ENCODE data around the gene CD200. TPM values are rescaled to one million over a fixed set of nuclear protein-coding genes. Genes with fewer than 3 reads are reported as not detected.

Gene CD200
- total RNA-seq, 2 donors from 2014 or later: 34.5 to 63.3 TPM

DNA sequence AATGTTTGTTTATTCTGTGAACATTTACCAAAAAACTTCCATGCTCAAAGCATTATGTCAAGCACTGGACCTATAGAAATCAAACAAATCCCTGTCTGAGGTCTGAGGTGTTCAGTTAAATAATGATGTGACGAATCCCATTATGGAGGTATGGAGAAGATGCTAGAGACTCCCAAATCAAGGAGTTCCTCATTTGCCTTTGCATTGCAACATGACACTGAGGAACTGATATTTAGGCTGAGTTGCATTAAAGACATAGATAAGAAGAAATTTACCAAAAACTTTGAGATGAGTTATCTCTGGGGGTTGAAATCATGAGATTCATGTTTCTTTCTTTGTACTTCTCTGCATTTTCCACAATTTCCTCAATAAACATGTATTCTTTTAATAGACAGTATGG lies 16.0 kb downstream of the CD200 start:
- DNase-seq (ENCODE audit: low spot score in 2 of 2): no peak
- peaks cover 62 to 97% of the 10 kb centered on the region in 2 donors for H3K36me3 Mint-ChIP-seq

DNA sequence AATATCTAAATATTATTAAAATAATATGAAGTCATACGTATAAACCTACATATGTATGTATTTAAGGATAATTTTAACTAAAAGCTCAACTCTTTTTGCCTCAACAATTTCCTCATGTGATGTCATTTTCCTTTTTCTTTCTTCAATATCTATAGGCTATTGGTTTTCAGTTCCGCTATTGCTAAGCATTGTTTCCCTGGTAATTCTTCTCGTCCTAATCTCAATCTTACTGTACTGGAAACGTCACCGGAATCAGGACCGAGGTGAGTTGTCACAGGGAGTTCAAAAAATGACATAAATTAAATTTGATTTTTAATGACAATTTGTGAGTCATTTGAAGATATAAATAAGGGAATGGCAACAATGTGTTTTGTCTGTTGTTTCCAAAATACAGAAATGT lies 16.6 kb downstream of the CD200 start:
- no peak for ATAC-seq
- no peak overlapping the region for H3K27ac Mint-ChIP-seq
- H3K36me3 Mint-ChIP-seq: peaks cover 62 to 97% of the 10 kb centered on the region in 2 donors
- H3K9me3 Mint-ChIP-seq: no peaks in the 10 kb centered on the region
- DNase-seq (ENCODE audit: low spot score in 2 of 2): no peak

More for the DNA sequence above, 16.0 kb downstream of the CD200 start:
- H3K27ac Mint-ChIP-seq: no peak overlapping the region
- ATAC-seq: no peak
- no peaks in the 10 kb centered on the region for H3K9me3 Mint-ChIP-seq

DNA sequence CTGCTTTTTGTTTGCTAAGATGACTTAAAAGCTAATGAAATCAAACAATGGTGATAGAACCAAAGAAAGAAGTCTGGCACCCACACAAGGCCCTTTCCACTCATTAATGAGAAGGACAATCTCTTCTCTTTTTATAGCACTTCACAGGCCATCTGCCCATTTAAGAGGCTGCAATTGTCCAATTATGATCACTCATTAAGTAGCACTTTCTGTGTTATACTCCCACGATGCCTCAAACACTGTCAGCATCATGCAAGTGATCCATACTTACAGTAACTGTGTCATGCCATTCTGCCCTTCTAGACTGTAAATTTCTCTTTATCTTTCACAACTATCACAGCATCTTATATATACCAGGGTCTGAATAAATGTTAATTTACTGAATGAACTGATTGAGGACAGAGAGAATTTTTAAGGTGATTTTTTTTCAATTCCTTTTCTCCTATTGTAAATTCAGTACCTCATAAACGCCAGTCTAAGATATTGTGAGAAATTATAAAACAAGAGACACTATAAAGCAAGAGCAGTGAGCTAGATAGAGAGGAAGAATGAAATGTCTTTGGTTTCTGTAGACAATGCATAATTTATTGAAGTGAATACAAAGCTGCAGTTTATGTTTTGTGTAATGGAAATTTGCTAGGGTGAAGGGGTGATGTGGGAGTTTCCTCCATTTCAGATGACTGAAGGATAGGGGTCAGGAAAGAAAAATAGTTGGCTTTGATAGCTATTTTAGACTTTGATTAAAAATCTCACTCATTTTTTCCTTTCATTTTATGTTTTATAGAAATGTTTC lies 17.3 kb downstream of the CD200 start:
- H3K27ac Mint-ChIP-seq: peak overlapping the region in 1 of 2 donors; percentile 28
- DNase-seq (ENCODE audit: low spot score in 2 of 2): no peak
- H3K9me3 Mint-ChIP-seq: no peaks in the 10 kb centered on the region
- peaks cover 58 to 95% of the 10 kb centered on the region in 2 donors for H3K36me3 Mint-ChIP-seq
- ATAC-seq: no peak

DNA sequence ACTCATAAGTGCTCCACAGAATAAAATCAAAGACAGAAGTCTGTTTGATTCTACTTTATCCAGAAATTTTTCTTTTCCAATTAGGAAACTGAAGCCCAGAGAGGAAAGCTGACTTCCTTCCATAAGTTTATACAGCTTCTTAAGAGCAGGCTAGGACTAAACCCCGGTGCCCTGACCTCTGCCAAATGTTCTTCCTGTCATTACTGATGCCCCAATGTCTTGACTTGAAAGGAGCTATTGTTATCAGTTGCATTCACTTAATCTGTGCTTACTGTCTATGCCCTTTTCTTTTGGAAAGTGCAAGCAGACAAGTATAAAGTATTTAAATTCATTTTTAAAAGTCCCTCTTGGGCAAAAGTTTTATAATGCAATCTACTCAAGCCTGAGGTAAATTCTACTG lies 18.1 kb downstream of the CD200 start:
- no peaks in the 10 kb centered on the region for H3K9me3 Mint-ChIP-seq
- H3K27ac Mint-ChIP-seq: peak overlapping the region in 1 of 2 donors; percentile 28
- H3K36me3 Mint-ChIP-seq: peaks cover 50 to 92% of the 10 kb centered on the region in 2 donors
- no peak for ATAC-seq
- no peak for DNase-seq (ENCODE audit: low spot score in 2 of 2)

DNA sequence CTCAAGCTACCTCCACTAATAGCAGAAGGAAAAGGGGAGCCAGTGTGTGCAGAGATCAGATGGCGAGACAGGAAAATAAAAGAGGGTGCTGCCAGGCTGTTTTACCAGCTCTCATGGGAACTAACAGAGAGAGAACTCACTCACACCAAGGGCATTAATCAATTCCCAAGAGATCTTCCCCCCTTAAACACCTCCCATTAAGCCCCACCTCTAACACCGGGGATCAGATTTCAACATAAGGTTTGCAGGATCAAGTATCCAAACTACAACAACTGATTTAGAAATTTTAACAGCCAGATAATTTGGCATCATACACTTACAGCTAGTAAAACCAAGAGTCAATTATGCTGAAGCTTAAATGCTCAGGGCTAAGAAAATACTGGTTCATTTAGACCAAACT lies 18.9 kb downstream of the CD200 start:
- H3K27ac Mint-ChIP-seq: peak overlapping the region; percentile 68 to 88
- DNase-seq (ENCODE audit: low spot score in 2 of 2) (no peak), ATAC-seq (no peak)
- H3K36me3 Mint-ChIP-seq: peaks cover 42 to 84% of the 10 kb centered on the region in 2 donors
- H3K9me3 Mint-ChIP-seq: no peaks in the 10 kb centered on the region

DNA sequence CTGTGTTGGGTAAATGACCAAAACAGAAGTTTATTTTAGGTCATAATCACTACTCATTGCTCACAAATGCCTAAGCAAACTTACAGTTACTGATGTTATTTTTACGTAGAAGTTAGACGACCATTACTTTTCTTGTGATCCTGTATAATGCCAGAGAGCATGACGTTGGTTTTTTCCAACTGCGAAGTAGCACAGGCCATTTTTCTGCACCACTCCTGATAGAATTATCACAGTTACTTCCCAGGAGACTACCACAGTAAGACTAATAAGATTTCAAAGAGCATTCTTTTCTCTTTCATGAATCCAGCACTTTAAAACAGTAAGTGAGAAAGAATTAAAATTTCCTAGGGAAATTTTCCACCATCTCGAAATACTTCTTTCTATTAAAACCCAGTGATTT lies 19.8 kb downstream of the CD200 start:
- no peak overlapping the region for H3K27ac Mint-ChIP-seq
- DNase-seq (ENCODE audit: low spot score in 2 of 2) (no peak), ATAC-seq (no peak)
- no peaks in the 10 kb centered on the region for H3K9me3 Mint-ChIP-seq
- H3K36me3 Mint-ChIP-seq: peaks cover 33 to 75% of the 10 kb centered on the region in 2 donors

DNA sequence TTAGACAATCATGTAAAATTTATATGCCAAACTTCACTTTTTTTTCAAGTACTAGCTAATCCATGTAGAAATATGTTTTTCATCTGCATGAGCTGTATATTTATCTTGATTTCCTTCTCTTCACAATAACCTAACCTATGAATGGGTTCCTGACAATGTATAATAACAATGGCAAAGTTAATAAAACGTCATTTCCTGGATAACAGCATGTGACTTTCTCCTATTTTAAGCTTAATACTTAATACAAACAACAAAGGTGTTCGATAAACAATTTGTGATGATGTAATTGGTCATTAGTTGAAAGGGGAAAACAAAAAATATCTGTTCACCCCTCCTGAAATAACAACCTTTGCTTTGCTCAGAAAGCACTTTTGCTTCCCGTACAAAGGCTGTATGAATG lies 20.4 kb downstream of the CD200 start:
- DNase-seq (ENCODE audit: low spot score in 2 of 2): no peak
- H3K36me3 Mint-ChIP-seq: peaks cover 27 to 69% of the 10 kb centered on the region in 2 donors
- no peak for ATAC-seq
- H3K9me3 Mint-ChIP-seq: no peaks in the 10 kb centered on the region
- no peak overlapping the region for H3K27ac Mint-ChIP-seq

DNA sequence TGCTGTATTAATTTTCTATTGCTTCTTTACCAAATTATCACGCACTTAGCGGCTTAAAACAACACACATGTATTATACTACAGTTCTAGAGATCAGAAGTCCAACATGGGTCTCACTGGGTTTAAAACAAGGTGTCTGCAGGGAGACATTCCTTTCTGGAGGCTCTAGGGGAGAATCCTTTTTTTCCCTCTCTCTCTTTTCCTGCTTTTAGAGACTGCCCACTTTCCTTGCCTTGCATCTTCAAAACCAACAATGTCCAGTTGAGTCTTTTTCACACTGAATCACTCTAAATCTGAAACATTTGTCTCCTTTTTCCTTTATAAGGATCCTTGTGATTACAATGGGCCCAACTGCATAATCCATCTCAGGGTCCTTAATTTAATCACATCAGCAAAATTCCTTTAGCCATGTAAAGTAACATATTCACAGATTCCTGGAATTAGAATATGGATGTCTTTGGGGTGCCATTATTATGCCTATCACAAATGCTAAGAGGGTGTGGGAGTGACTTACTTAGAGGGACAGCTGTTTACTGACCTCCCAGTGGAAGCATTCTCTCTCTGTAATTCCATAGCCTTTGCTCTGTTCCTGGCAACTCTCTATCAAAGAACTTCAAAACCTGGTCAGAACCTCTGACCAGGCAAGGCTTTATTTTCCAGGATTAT lies 21.8 kb downstream of the CD200 start:
- H3K36me3 Mint-ChIP-seq: peaks cover 29 to 66% of the 10 kb centered on the region in 2 donors
- ATAC-seq (no peak), DNase-seq (ENCODE audit: low spot score in 2 of 2) (no peak)
- H3K27ac Mint-ChIP-seq: no peak overlapping the region
- no peaks in the 10 kb centered on the region for H3K9me3 Mint-ChIP-seq

DNA sequence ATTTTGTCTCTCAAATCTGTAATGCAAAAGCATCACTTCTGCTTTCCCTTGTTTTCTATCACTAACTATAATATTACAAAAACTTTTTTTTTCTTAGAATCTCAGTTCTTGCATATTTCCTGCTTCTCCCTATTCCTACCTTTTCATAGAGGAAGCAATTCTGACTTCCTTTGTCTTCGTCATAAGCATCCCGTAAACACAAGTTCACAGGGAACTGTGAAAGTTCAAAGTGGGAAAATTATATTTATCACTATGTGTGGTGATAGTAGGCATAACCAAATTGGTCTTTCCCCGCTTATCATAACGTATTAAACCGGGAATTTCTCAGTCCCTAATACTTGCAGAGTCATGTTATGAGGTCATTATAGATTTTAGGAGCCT lies 22.3 kb downstream of the CD200 start:
- Mint-ChIP-seq H3K36me3 (peaks cover 24 to 63% of the 10 kb centered on the region in 2 donors), H3K9me3 (no peaks in the 10 kb centered on the region), H3K27ac (peak overlapping the region in 1 of 2 donors; percentile 24)
- no peak for ATAC-seq
- DNase-seq (ENCODE audit: low spot score in 2 of 2): no peak

DNA sequence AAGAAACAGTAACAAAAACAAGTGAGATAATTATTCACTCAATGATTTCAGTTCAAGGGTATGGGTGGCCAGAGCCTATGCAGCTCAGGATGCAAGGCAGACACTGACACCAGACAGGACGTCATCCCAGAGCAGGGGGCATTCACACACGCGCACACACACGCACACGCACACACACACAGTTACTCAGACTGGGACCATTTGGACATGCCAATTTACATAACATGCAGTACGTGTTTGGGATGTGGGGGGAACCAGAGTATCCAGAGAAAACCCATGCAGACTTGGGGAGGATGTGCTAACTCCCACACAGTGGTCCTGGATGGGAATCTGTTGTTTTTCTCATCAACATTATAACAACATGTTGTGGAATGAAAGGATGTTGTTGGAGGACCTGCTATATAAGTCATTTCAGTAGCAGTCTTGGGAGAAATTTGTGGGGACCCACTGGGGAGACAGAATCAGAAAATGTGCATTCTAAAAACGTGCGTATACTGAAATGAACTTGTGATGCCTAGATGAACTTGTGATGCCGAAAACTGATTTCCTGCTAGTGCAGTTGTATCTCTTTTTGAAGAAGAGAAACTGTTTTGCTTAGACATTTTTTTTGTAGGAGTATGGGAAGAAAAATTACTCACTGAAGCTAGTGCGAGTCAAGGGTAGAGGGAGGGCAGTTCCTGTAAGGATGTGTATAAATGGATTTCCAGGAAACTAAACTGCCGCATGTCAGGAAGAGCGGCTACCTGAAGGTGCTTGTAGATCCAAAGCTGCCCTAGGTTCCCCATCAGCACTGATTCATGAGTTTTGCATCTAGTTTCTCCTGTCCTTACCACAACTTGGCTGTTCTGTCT lies 25.2 kb downstream of the CD200 start:
- Mint-ChIP-seq H3K27ac (peak overlapping the region; percentile 80 to 88), H3K36me3 (peaks cover 18 to 45% of the 10 kb centered on the region in 2 donors)
- peak; percentile 76 to 83 for ATAC-seq

DNA sequence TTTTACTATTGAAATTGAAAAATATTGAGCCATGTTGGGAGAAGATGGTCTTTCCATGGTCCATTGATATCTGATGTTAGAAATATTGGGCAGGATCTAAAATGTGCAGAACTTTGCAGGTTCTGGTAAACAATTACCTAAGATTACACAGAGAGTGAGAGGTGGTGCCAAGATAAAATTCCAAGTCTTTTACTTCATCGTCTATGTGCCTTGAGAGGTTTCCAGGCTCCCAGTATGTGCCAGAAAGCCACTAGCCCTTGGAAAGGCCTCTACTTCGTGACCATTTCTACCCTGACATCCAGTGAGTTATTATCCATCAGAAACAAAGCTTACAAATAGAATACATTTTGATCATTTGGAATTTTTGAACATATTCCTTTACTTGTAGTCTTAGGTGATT lies 27.6 kb downstream of the CD200 start:
- H3K27ac Mint-ChIP-seq: no peak overlapping the region
- DNase-seq (ENCODE audit: low spot score in 2 of 2): no peak
- peaks cover 26 to 33% of the 10 kb centered on the region in 2 donors for H3K36me3 Mint-ChIP-seq
- no peak for ATAC-seq
- H3K9me3 Mint-ChIP-seq: no peaks in the 10 kb centered on the region

More for the DNA sequence above, 25.2 kb downstream of the CD200 start:
- DNase-seq (ENCODE audit: low spot score in 2 of 2): peak in 1 of 2 donors; percentile 34
- H3K9me3 Mint-ChIP-seq: no peaks in the 10 kb centered on the region

DNA sequence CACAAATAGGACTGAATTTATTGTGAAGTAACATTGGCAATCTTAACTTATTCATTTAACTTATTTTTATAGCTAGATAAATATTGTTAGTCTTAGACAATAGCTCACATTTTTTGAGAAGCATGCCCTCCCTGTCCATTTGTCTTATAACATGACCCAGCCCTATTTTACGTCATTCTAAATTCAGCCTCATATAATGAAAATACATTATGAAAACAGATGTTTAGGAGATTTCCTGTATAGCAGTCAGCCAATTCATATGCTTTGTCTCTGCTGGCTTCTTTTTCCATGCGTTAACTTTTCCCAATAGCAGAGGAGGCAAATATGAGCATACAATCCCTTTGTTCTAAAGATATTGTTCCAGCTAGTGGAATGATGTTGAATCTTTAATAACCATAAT lies 29.3 kb downstream of the CD200 start:
- H3K9me3 Mint-ChIP-seq: no peaks in the 10 kb centered on the region
- DNase-seq (ENCODE audit: low spot score in 2 of 2): no peak
- ATAC-seq: no peak
- H3K36me3 Mint-ChIP-seq: peaks cover 34 to 42% of the 10 kb centered on the region in 2 donors
- H3K27ac Mint-ChIP-seq: no peak overlapping the region

DNA sequence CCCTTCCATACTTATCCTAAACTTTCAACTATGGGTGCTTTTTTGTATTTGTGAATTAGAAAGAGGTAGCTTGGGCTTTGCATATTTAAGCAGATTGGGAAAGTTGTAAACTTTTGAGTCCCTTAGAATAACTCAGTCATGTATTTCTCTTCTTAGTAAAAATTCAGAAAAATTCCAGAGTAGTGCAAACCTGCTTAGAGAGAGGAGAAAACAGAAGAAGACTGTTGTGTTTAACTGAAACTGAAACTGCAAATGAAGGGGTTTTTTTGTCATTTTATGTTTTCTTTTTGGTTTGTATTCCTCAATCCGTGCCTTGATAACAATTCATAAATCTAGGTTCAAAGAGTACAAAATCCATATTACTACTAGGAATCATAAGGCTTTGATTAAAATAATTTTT lies 31.3 kb downstream of the CD200 start:
- Mint-ChIP-seq H3K36me3 (peaks cover 30 to 42% of the 10 kb centered on the region in 2 donors), H3K27ac (peak overlapping the region in 1 of 2 donors; percentile 8), H3K9me3 (no peaks in the 10 kb centered on the region)
- DNase-seq (ENCODE audit: low spot score in 2 of 2) (no peak), ATAC-seq (peak; percentile 34)

DNA sequence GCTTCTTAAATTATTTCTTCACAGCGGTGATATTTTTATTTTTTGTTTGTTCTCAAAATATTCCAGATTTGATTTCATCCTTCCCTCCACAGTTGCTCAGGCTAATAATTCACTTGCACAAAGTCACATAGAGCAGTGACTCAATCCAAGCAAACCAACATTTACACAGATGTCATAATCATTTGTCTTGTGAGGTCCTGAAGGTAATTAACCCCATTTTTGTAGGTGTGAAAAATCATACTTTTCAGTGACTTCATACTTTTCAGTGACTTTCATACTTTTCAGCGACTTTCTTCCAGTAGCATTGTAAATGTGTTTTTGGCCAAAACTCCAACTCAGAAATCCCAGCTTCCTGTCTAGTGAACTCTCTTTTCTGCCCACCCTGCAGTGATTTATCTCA lies 32.1 kb downstream of the CD200 start:
- no peak for ATAC-seq
- peak overlapping the region in 1 of 2 donors; percentile 8 for H3K27ac Mint-ChIP-seq
- DNase-seq (ENCODE audit: low spot score in 2 of 2): no peak
- no peaks in the 10 kb centered on the region for H3K9me3 Mint-ChIP-seq
- H3K36me3 Mint-ChIP-seq: peaks cover 30 to 34% of the 10 kb centered on the region in 2 donors

DNA sequence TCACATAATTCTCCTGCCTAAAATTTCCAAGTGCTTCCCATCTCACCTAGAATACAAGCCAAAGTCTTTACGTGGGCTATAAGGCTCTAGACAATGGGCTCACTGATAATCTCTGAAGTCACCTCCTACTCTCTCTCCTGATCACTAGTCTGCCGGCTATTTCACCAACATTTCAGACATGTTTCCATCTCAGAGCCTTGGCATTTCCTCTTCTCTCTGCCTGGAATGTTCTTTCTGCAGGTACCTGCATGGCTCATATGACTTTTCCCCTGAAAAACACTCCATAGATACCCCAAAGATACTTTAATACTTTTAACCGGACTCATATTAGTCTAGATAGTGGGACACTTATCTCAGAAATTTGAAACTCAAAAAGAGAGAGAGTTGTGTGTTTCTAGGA lies 32.7 kb downstream of the CD200 start:
- Mint-ChIP-seq H3K27ac (peak overlapping the region; percentile 8 to 70), H3K36me3 (peaks cover 28 to 34% of the 10 kb centered on the region in 2 donors), H3K9me3 (no peaks in the 10 kb centered on the region)
- no peak for DNase-seq (ENCODE audit: low spot score in 2 of 2)
- ATAC-seq: no peak

DNA sequence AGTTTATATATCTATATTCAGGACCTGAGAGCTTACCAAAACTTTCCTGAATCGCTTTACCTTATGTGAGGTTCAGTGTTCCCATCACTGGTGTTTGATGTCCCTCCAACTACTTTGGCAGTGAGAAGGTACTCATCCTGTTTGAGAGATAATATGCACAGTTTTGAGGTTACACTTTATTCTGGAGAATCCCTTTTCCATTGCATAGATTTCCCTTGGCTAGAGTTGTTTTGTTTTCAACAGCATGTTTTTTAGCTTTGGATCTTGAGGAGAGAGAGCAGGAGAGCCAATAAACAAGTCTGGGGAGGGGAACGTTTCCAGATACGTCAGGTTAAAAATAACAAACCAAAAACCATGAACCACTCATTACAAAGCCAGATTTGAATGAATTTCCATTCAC lies 33.6 kb downstream of the CD200 start:
- no peak overlapping the region for H3K27ac Mint-ChIP-seq
- ATAC-seq (peak in 1 of 2 donors; percentile 48), DNase-seq (ENCODE audit: low spot score in 2 of 2) (no peak)
- H3K9me3 Mint-ChIP-seq: no peaks in the 10 kb centered on the region
- H3K36me3 Mint-ChIP-seq: peaks cover 19 to 27% of the 10 kb centered on the region in 2 donors

DNA sequence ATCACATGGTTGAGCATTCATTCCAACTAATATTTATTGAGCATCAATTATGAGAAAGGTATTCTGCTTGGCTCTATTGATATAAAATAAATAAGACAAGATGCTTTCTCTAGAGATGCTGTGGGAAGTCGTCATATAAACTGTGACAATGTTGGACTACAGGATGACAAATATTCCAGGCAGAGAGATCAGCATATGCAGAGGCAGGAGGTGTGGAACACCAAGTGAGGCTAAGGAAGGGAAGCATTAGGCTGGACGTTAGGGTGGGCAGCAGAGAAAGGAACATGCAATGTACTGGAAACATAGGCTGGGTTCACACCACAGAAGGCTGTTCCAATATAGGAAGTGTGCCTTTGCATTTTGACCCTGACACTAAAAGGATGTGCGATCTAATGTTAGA lies 38.6 kb downstream of the CD200 start:
- H3K9me3 Mint-ChIP-seq: peaks cover 0 to 8% of the 10 kb centered on the region in 2 donors
- no peak for DNase-seq (ENCODE audit: low spot score in 2 of 2)
- H3K27ac Mint-ChIP-seq: peak overlapping the region in 1 of 2 donors; percentile 20
- H3K36me3 Mint-ChIP-seq: peaks cover 1 to 20% of the 10 kb centered on the region in 2 donors
- no peak for ATAC-seq

Data from activated naive CD4-positive, alpha-beta T cell treated with anti-CD3 and anti-CD28 coated beads, Interleukin-2, amount 50 U/mL, for 72 hours (primary cell).